Activated CD8-positive, alpha-beta memory T cell treated with anti-CD3 and anti-CD28 coated beads, Interleukin-2, amount 50 U/mL, for 4 hours (primary cell): ENCODE data around the gene ARHGAP19.
"Not testable (repeated sequence)": the region's sequence is repeated elsewhere in the genome, so short reads cannot be mapped to it uniquely, and the experiment has no call there.

Experiments used
- DNase-seq: peaks from one replicate; pipeline ENCODE4 v3.0.0-alpha.2; 2020

ARHGAP19 gene

GRCh38 chr10:97321032-97321803 is 28.8 kb upstream of the ARHGAP19 start:
- DNase-seq: no peak

GRCh38 chr10:97320480-97321031 is 28.1 kb upstream of the ARHGAP19 start:
- DNase-seq: no peak

- DNase-seq: peak; percentile 61
Observed at GRCh38 chr10:97319671-97320479, 27.4 kb upstream of the ARHGAP19 start.

- DNase-seq: peak; percentile 88
Observed at GRCh38 chr10:97318772-97319651, 26.6 kb upstream of the ARHGAP19 start, which contains the start of gene FRAT1. Gene FRAT1 (plus strand): TSS chr10:97319271. CDS start chr10:97319454, 183 bp downstream.

- DNase-seq: no peak
Observed at GRCh38 chr10:97314671-97315070, 22.2 kb upstream of the ARHGAP19 start.

GRCh38 chr10:97312897-97313296 is 20.5 kb upstream of the ARHGAP19 start:
- no peak for DNase-seq

- DNase-seq: no peak
Observed at GRCh38 chr10:97311111-97311626, 18.7 kb upstream of the ARHGAP19 start.

GRCh38 chr10:97307866-97308780 is 15.7 kb upstream of the ARHGAP19 start:
- DNase-seq: no peak

GRCh38 chr10:97307441-97307840 is 15.0 kb upstream of the ARHGAP19 start:
- DNase-seq: no peak

GRCh38 chr10:97302088-97302791 is 9.8 kb upstream of the ARHGAP19 start:
- no peak for DNase-seq

- DNase-seq: no peak
Observed at GRCh38 chr10:97300980-97301379, 8.5 kb upstream of the ARHGAP19 start.

GRCh38 chr10:97298223-97298571 is 5.8 kb upstream of the ARHGAP19 start:
- DNase-seq: no peak

- no peak for DNase-seq
Observed at GRCh38 chr10:97297556-97298222, 5.3 kb upstream of the ARHGAP19 start.

GRCh38 chr10:97292862-97293198 is 393 bp upstream of the ARHGAP19 start:
- DNase-seq: no peak

GRCh38 chr10:97291357-97292096 is 910 bp downstream of the ARHGAP19 start:
- DNase-seq: no peak

GRCh38 chr10:97290576-97291356 is 1.7 kb downstream of the ARHGAP19 start:
- not testable (repeated sequence) for DNase-seq

GRCh38 chr10:97290076-97290475 is 2.4 kb downstream of the ARHGAP19 start:
- DNase-seq: not testable (repeated sequence)

GRCh38 chr10:97280783-97281182 is 11.7 kb downstream of the ARHGAP19 start:
- DNase-seq: no peak
